ENCODE results near the gene NPAS2.

DNA sequence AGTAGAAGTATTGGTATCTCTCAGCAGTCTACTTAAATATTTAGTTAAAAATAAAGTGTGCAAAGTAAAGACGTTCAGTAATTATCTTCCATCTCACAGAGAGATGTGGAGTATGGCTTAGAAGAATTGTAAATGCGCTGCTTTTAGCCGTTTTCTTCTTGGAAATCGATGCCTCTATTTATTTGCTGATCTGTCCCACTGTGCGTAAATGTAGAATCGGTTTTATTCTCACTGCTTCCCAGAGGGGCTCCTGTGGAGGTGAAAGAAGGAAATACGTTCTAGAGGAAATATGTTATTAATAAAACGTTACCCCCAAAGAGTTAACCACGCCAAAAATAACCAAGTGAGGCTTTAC is 1.9 kb downstream of the NPAS2 start:
- TF ChIP-seq CTCF (IDR thresholded peaks at IDR 0.05; ENCODE audit: low read length): no peak
- TF ChIP-seq EZH2phosphoT487 (IDR thresholded peaks at IDR 0.05; ENCODE audit: low read length): no peak

All from MM.1S (cell line).